ENCODE data around the gene SLIT3. TPM values are rescaled to one million over a fixed set of nuclear protein-coding genes. Genes with fewer than 3 reads are reported as not detected.

The SLIT3 gene
- total and polyA plus RNA-seq, 9 of the 15 experiments (the other 6 are each of a cell fraction or from before 2014, with no cell fraction given): 0.01 to 0.04 TPM; not detected in 7

GRCh38 chr5:169197343-169197742, 103.6 kb downstream of the SLIT3 start:
- no TSS peak for BruUV-seq (replicated peaks)
- in situ Hi-C loops (cut with MboI): no loop called here
- no peak overlapping the region for H2AFZ ChIP-seq (ENCODE audit: low read depth, low read length)
- no peaks in the 10 kb centered on the region for H3K9me3 ChIP-seq (replicated peaks; ENCODE audit: control insufficient read depth, insufficient read depth, low read depth, low read length)
- ChIA-PET CTCF (ENCODE audit: low intra/inter-chr PET ratio) (no interaction called here), POLR2A (interaction anchor here (0.6 kb wide), 1 partner anchor 198 kb away, joined by 3 read pairs; no protein-coding TSS in a partner anchor)
- DNase-seq (ENCODE audit: extremely low read depth in 1 of 4, low spot score in 3 of 4) (no peak), FAIRE-seq (no peak), ATAC-seq (no peak)
- 0% methylated on average over 1 of the region's 1 CpG for WGBS (ENCODE audit: insufficient coverage, low coverage, missing lambda C conversion rate)
- H3K9ac ChIP-seq (ENCODE audit: insufficient read depth in 1 of 2, low read depth in 2 of 2, low read length in 2 of 2): no peak overlapping the region
- H3K27ac ChIP-seq (ENCODE audit: extremely low read depth, low read depth, low read length): no peak overlapping the region
- H3K27me3 ChIP-seq (ENCODE audit: control insufficient read depth in 2 of 2, insufficient read depth in 2 of 2, low read length in 2 of 2): peaks cover 0 to 5% of the 10 kb centered on the region in 2 experiments; a peak in 1 of 5 replicates
- H3K36me3 ChIP-seq (ENCODE audit: control insufficient read depth, insufficient read depth, low read length): no peaks in the 10 kb centered on the region
- H3K9me1 ChIP-seq (ENCODE audit: control insufficient read depth, insufficient read depth, low read length): no peaks in the 10 kb centered on the region
- no peak overlapping the region for H3K4me2 ChIP-seq (ENCODE audit: insufficient read depth, low read length)
- H4K20me1 ChIP-seq (replicated peaks; ENCODE audit: control insufficient read depth, insufficient read depth, low read length): no peaks in the 10 kb centered on the region
- H3K79me2 ChIP-seq (ENCODE audit: control insufficient read depth, insufficient read depth, low read length): no peaks in the 10 kb centered on the region
- intact Hi-C loops (cut with micrococcal nuclease): no loop called here
- no peaks in the 10 kb centered on the region for H3K4me1 ChIP-seq (replicated peaks in 1 of 2; ENCODE audit: control insufficient read depth in 2 of 2, insufficient read depth in 2 of 2, low read length in 2 of 2)
- H3K4me3 ChIP-seq: no peak overlapping the region
- TF ChIP-seq ZNF395 (CRISPR knock-in tag; IDR thresholded peaks at IDR 0.05) (no peak), TCF15 (CRISPR knock-in tag; IDR thresholded peaks at IDR 0.05) (no peak), EP300 (IDR thresholded peaks at IDR 0.05; ENCODE audit: low read length) (no peak), SNRNP70 (optimal IDR thresholded peaks at IDR 0.05; ENCODE audit: low read depth, low read length) (no peak), MAFF (IDR thresholded peaks at IDR 0.05; ENCODE audit: low read length) (no peak), TEAD4 (IDR thresholded peaks at IDR 0.05; ENCODE audit: low read length) (no peak), TEAD4 (CRISPR knock-in tag; IDR thresholded peaks at IDR 0.05; ENCODE audit: borderline replicate concordance) (no peak), ELF1 (tag; IDR thresholded peaks at IDR 0.05) (no peak), RNF2 (IDR thresholded peaks at IDR 0.05) (no peak), RBM39 (optimal IDR thresholded peaks at IDR 0.05; ENCODE audit: low read depth, low read length) (no peak)
